ENCODE measurements around the gene LMO7.

The LMO7 gene

DNA sequence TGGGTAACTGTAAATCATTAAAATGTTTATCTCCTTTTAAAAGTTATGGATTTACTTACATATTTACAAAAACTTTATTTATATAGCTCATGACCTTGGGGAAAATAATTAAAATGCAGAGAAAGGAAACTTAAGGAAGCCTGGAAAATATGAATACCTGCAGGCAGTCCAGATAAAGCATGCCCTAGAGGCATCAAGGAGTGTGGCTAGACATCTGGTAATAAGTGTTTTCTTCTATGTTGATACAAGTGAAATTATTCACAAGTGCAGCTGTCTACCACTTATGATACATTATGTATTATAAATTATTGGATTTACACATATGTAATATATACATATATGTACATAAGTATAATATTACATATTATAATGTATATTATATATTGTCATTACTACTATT is 207.9 kb downstream of the LMO7 start:
- TF ChIP-seq, protein P1, sequence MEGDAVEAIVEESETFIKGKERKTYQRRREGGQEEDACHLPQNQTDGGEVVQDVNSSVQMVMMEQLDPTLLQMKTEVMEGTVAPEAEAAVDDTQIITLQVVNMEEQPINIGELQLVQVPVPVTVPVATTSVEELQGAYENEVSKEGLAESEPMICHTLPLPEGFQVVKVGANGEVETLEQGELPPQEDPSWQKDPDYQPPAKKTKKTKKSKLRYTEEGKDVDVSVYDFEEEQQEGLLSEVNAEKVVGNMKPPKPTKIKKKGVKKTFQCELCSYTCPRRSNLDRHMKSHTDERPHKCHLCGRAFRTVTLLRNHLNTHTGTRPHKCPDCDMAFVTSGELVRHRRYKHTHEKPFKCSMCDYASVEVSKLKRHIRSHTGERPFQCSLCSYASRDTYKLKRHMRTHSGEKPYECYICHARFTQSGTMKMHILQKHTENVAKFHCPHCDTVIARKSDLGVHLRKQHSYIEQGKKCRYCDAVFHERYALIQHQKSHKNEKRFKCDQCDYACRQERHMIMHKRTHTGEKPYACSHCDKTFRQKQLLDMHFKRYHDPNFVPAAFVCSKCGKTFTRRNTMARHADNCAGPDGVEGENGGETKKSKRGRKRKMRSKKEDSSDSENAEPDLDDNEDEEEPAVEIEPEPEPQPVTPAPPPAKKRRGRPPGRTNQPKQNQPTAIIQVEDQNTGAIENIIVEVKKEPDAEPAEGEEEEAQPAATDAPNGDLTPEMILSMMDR (IDR thresholded peaks at IDR 0.05; ENCODE audit: low read depth, low read length, missing control alignments), result no peak
- DNase-seq (ENCODE audit: extremely low read depth, low read depth), result no peak
- H3K4me3 ChIP-seq (replicated peaks; ENCODE audit: low read depth, low read length), result no peak overlapping the region

DNA sequence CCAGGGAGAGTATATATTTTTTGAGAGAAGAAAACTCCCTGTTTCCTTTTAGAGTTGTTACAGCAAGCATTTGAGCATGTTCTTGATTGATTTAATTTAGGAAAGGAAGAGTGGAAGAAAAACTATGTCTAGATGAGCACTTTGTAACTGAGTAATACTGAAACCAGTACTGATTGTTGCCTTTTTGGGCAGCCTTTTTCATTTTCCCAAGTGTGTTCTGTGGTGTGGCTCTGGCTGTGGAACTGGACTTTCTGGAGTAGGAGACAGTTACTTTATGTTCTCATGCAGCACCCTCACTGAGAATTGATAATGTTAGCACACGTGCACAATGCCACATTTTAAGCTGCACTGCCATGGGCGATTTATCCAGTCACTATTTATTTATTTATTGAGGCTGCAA is 211.5 kb downstream of the LMO7 start:
- H3K4me3 ChIP-seq (replicated peaks; ENCODE audit: low read depth, low read length), result no peak overlapping the region
- TF ChIP-seq, protein P1 (IDR thresholded peaks at IDR 0.05; ENCODE audit: low read depth, low read length, missing control alignments), result no peak
- no peak for DNase-seq (ENCODE audit: extremely low read depth, low read depth)

DNA sequence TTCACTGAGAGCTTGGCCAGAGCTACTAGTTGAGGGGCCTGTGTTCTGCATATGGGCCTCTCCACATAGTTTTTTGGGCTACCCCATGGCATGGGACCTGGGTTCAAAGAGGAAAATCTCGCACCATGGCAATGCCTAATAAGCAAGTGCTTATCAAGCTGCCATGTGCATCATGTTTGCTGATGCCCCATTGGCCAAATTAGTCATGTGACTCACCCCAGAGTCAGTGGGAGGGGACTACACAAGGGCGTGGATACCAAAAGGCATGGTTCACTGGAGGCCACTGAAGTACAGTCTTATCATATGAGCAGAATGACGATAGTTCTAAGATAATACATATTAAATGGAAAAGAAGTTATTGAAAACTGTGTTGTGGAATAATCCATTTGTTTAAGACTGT is 214.8 kb downstream of the LMO7 start:
- H3K4me3 ChIP-seq (replicated peaks; ENCODE audit: low read depth, low read length), result no peak overlapping the region
- TF ChIP-seq, protein P1 (IDR thresholded peaks at IDR 0.05; ENCODE audit: low read depth, low read length, missing control alignments), result no peak
- no peak for DNase-seq (ENCODE audit: extremely low read depth, low read depth)

DNA sequence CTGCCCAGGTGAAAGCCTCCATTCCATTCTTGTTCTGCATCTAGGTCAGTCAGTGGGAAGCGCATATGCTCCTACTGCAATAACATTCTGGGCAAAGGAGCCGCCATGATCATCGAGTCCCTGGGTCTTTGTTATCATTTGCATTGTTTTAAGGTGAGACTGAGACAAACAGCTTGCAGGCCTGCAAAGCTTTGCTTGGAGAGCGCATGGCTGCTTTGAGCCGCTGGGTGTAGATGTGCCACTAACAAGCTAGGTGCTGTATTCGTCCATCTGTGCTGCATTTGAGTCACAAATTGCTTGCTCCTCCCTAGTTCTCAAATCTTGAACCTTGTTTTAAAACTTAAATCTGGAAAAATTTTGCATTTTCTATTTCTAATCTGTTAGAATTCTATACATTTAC is 219.1 kb downstream of the LMO7 start:
- no peak overlapping the region for H3K4me3 ChIP-seq (replicated peaks; ENCODE audit: low read depth, low read length)
- DNase-seq (ENCODE audit: extremely low read depth, low read depth), result no peak
- TF ChIP-seq, protein P1 (IDR thresholded peaks at IDR 0.05; ENCODE audit: low read depth, low read length, missing control alignments), result no peak

DNA sequence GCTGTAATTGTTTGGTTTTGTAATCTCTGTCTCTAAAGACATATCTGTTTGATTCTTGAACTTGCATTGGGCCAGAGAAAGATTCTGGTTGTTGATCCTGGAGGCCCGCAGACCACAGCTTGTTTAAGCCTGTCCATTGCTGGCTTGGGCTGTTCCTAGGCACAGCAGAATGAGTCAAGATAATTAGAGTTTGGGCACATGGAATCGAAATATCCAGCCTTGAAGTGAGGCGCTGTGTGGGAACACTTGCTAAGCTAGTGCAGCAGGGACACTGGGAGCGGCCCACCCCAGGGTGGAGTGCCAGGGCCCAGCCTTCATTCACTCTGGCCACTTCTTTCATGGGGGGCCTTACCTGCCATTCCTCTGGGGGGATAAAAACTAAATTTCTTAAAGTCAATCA is 219.7 kb downstream of the LMO7 start:
- H3K4me3 ChIP-seq (replicated peaks; ENCODE audit: low read depth, low read length), result no peak overlapping the region
- no peak for DNase-seq (ENCODE audit: extremely low read depth, low read depth)
- TF ChIP-seq, protein P1 (IDR thresholded peaks at IDR 0.05; ENCODE audit: low read depth, low read length, missing control alignments), result no peak

DNA sequence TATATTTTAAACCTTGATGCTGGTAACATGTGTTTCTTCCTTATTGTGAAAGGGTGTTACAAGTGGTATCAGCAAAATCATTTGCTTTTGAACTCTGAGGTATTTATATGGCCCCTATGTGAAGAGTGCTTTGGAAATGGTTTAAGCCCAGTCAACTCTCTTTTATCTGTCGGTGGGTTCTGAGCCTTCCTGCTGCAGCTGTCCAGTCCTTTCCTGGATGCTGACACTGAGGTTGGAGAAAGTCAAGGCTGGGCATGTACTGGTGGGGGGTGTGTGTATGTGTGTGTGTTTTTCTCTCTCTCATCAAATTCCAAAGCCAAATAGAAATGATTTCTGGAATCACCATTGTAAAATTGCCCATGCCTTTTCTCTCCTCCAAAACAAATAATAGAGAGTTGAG is 221.2 kb downstream of the LMO7 start:
- TF ChIP-seq, protein P1 (IDR thresholded peaks at IDR 0.05; ENCODE audit: low read depth, low read length, missing control alignments), result no peak
- no peak for DNase-seq (ENCODE audit: extremely low read depth, low read depth)
- H3K4me3 ChIP-seq (replicated peaks; ENCODE audit: low read depth, low read length), result no peak overlapping the region

DNA sequence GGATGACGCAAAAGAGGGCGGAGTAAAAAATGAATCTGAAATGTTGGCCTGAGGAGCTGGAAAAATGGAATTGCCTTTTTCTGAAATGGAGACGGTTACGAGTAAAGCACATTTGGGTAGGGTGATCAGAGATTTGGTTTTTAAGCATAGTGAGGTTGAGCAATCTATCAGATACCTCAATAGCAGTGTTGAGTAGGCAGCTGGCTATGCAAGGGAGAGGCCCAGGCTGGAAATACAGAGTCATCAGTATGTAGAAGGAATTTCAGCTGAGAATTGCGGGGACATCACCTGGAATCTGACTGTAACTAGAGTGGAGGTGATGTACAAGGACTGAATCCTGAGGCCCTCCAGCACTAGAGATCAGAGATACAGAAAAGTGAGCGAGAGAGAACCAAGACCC is 224.8 kb downstream of the LMO7 start:
- H3K4me3 ChIP-seq (replicated peaks; ENCODE audit: low read depth, low read length), result no peak overlapping the region
- TF ChIP-seq, protein P1 (IDR thresholded peaks at IDR 0.05; ENCODE audit: low read depth, low read length, missing control alignments), result no peak
- no peak for DNase-seq (ENCODE audit: extremely low read depth, low read depth)
